Stimulated activated CD8-positive, alpha-beta memory T cell treated with anti-CD3 and anti-CD28 coated beads, Interleukin-15, amount 100 ng/mL, for 24 hours (primary cell): ENCODE measurements around the gene ZDHHC11B.
"Not testable (repeated sequence)": the region's sequence is repeated elsewhere in the genome, so short reads cannot be mapped to it uniquely, and the experiment has no call there.

Source experiments
- DNase-seq: peaks from one replicate; pipeline ENCODE4 v3.0.0-alpha.2; 2020; ENCODE audit warnings: low read depth

ZDHHC11B gene

GRCh38 chr5:752532-753115 is 31.9 kb downstream of the ZDHHC11B start:
- not testable (repeated sequence) for DNase-seq

GRCh38 chr5:751992-752391 is 32.5 kb downstream of the ZDHHC11B start:
- DNase-seq, result not testable (repeated sequence)

- DNase-seq, result no peak
Measured at GRCh38 chr5:751496-751895, 33.0 kb downstream of the ZDHHC11B start.

- DNase-seq, result not testable (repeated sequence)
Measured at GRCh38 chr5:750226-750625, 34.3 kb downstream of the ZDHHC11B start.

GRCh38 chr5:749101-749670 is 35.3 kb downstream of the ZDHHC11B start:
- no peak for DNase-seq

- not testable (repeated sequence) for DNase-seq
Measured at GRCh38 chr5:748011-748980, 36.2 kb downstream of the ZDHHC11B start.

GRCh38 chr5:747303-747844 is 37.2 kb downstream of the ZDHHC11B start:
- not testable (repeated sequence) for DNase-seq

GRCh38 chr5:746258-746761 is 38.2 kb downstream of the ZDHHC11B start:
- DNase-seq, result no peak

- DNase-seq, result not testable (repeated sequence)
Measured at GRCh38 chr5:745272-746142, 39.0 kb downstream of the ZDHHC11B start.

- DNase-seq, result not testable (repeated sequence)
Measured at GRCh38 chr5:743696-744404, 40.7 kb downstream of the ZDHHC11B start.

- DNase-seq, result not testable (repeated sequence)
Measured at GRCh38 chr5:742276-742675, 42.3 kb downstream of the ZDHHC11B start.

GRCh38 chr5:734145-734544 is 50.4 kb downstream of the ZDHHC11B start:
- DNase-seq, result not testable (repeated sequence)

- not testable (repeated sequence) for DNase-seq
Measured at GRCh38 chr5:732754-733454, 51.6 kb downstream of the ZDHHC11B start.

GRCh38 chr5:729225-729624 is 55.3 kb downstream of the ZDHHC11B start:
- DNase-seq, result not testable (repeated sequence)

GRCh38 chr5:727087-727486 is 57.4 kb downstream of the ZDHHC11B start:
- DNase-seq, result not testable (repeated sequence)

GRCh38 chr5:723865-724264 is 60.7 kb downstream of the ZDHHC11B start:
- DNase-seq, result not testable (repeated sequence)

- DNase-seq, result not testable (repeated sequence)
Measured at GRCh38 chr5:723309-723708, 61.2 kb downstream of the ZDHHC11B start.

GRCh38 chr5:719379-719778 is 65.2 kb downstream of the ZDHHC11B start:
- not testable (repeated sequence) for DNase-seq

- no peak for DNase-seq
Measured at GRCh38 chr5:717143-717542, 67.4 kb downstream of the ZDHHC11B start.

- DNase-seq, result not testable (repeated sequence)
Measured at GRCh38 chr5:716740-717139, 67.8 kb downstream of the ZDHHC11B start.
